Suprapubic skin (tissue), 4 donors: ENCODE measurements around the gene ECI2. TPM values are rescaled to one million over a fixed set of nuclear protein-coding genes. Genes with fewer than 3 reads are reported as not detected.
A peak's percentile ranks its signal among the peaks of the same experiment; 100 is the strongest.

Experiments
- DNase-seq, 2 donors: peaks; one replicate each; pipeline ENCODE4 v3.0.0-alpha.2; 2019; ENCODE audit warnings: low spot score in 2 of 2
- H3K27ac ChIP-seq: fragments of 200-600 bp; sonication (generic); one replicate; pipeline ENCODE4 v1.5.1; 2019
- H3K27me3 ChIP-seq: fragments of 200-600 bp; sonication (generic); one replicate; pipeline ENCODE4 v1.5.1; 2019
- H3K36me3 ChIP-seq: fragments of 200-600 bp; sonication (generic); one replicate; pipeline ENCODE4 v1.5.1; 2019
- H3K4me1 ChIP-seq: fragments of 200-600 bp; sonication (generic); one replicate; pipeline ENCODE4 v1.5.1; 2019
- H3K4me3 ChIP-seq: fragments of 200-600 bp; sonication (generic); one replicate; pipeline ENCODE4 v1.5.1; 2019; ENCODE audit warnings: mild to moderate bottlenecking
- H3K9me3 ChIP-seq: fragments of 200-600 bp; sonication (generic); one replicate; pipeline ENCODE4 v1.5.1; 2019
- CTCF ChIP-seq, 2 donors: fragments of 200-600 bp in 1 of 2; fragments of 450-650 bp in 1 of 2; sonication (generic) in 1 of 2; IDR thresholded peaks; one replicate each; pipeline ENCODE4 v1.5.1; 2016 to 2019; ENCODE audit warnings: antibody characterized with exemption in 2 of 2, mild to moderate bottlenecking in 1 of 2, moderate library complexity in 1 of 2
- EP300 ChIP-seq: sonication (generic); formaldehyde crosslinking; IDR thresholded peaks from one replicate; pipeline ENCODE4 v1.6.1; 2017; ENCODE audit warnings: antibody characterized with exemption
- POLR2A ChIP-seq, 2 donors: fragments of 450-650 bp; IDR thresholded peaks; one replicate each; pipeline ENCODE4 v1.6.1; 2017; ENCODE audit warnings: antibody characterized with exemption in 2 of 2, mild to moderate bottlenecking in 2 of 2, moderate library complexity in 2 of 2
- POLR2AphosphoS5 ChIP-seq, 3 donors: sonication (generic); formaldehyde crosslinking; IDR thresholded peaks; one replicate each; pipeline ENCODE4 v1.6.1; 2017; ENCODE audit warnings: antibody characterized with exemption in 3 of 3
- WGBS: methylation state at CpG from one replicate; pipeline ENCODE4 v1.1.5; 2018; 5-methylcytosine and 5-hydroxymethylcytosine counted together
- total RNA-seq, 4 donors: library from RNA; depleted of rRNA; stranded (reverse); fragments of >200 nt; gene quantifications; one replicate each; pipeline ENCODE4 v1.1.0, GENCODE V29; 2016

ECI2 gene
- total RNA-seq, 4 donors from 2014 or later: 18.5 to 48.8 (median 35.4) TPM

- no peak for DNase-seq
- Histone ChIP-seq H3K27ac (no peak overlapping the region), H3K9me3 (no peaks in the 10 kb centered on the region), H3K4me3 (no peak overlapping the region), H3K36me3 (no peaks in the 10 kb centered on the region), H3K4me1 (peaks cover 19% of the 10 kb centered on the region), H3K27me3 (no peaks in the 10 kb centered on the region)
- no peak for TF ChIP-seq CTCF (IDR thresholded peaks at IDR 0.05)
- no peak for TF ChIP-seq POLR2AphosphoS5 (IDR thresholded peaks at IDR 0.05)
- no peak for TF ChIP-seq EP300
- no peak for TF ChIP-seq POLR2A (IDR thresholded peaks at IDR 0.05)
- whole genome bisulfite sequencing: 93% methylated on average over 3 of the region's 3 CpGs
Observed at GRCh38 chr6:4138186-4138585, 2.8 kb upstream of the ECI2 start.

DNA sequence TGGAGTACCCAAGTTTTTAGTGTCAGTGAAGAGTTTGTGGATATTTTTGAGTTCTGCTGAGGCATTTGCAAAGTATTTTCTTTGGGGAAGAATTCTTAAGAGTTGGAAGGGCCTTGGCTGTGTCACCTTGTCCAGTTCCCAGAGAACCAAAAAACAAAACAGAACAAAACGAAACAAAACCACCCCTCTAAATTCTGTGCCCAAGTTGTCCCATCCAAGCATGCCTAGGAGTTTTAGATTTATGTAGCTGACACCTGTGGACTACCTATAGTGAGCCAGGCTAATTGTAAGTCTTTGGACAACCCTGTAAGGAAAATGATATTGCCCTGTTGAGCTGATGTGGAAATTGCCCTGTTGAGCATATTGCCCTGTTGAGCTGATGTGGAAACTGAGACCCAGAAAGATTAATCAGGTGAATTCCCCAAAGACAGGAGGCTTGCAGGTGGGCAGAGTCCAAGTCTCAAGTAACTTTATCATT is 1.0 kb upstream of the ECI2 start:
- Histone ChIP-seq H3K4me3 (peak overlapping the region; percentile 70), H3K4me1 (peaks cover 19% of the 10 kb centered on the region), H3K36me3 (peaks cover 9% of the 10 kb centered on the region), H3K27ac (peak overlapping the region; percentile 92), H3K9me3 (no peaks in the 10 kb centered on the region), H3K27me3 (no peaks in the 10 kb centered on the region)
- no peak for TF ChIP-seq POLR2A (IDR thresholded peaks at IDR 0.05)
- no peak for DNase-seq
- 6% methylated on average over 1 of the region's 1 CpG for WGBS

DNA sequence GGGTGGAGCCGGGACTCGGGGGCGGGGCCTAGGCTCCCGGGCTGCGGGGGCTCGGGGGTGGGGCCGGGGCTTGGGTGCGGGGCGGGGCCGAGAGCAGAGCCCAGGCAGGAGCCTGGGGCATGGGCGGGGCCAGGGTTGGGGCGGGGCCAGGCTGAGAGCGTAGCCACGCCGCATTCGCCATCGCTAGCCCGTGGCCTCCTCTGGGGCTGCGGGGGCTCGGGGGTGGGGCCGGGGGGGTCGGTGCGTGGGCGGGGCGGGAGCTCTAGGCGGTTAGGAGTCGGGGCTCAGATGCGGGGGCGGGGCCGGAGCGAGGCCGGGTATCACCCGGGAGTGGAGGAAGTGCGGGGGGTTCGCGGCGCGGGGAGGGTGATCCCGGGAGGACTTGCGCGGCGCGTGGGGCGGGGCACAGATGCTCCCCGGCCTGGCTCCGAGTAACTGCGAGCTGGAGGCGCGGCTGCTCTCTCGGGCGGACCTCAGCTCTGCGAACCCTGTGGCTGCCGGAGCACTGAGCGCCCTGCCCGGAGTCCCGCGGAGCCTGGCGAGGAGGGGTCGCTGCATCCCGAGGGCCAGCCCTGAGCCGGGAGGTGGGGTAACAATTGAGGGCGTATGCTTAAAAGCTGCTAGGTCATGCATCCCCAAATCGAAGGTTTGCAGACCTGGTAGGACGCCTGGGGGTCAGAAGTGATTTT is 434 bp upstream of the ECI2 start:
- H3K4me3 ChIP-seq: peak overlapping the region; percentile 70
- H3K36me3 ChIP-seq: peaks cover 9% of the 10 kb centered on the region
- TF ChIP-seq POLR2AphosphoS5 (IDR thresholded peaks at IDR 0.05): no peak
- no peak for TF ChIP-seq EP300
- no peak for TF ChIP-seq POLR2A (IDR thresholded peaks at IDR 0.05)
- TF ChIP-seq CTCF (IDR thresholded peaks at IDR 0.05): peak in 1 of 2 donors; percentile 8
- DNase-seq: peak; percentile 98
- no peaks in the 10 kb centered on the region for H3K27me3 ChIP-seq
- WGBS: 0% methylated on average over 2 of the region's 64 CpGs
- H3K9me3 ChIP-seq: no peaks in the 10 kb centered on the region
- H3K4me1 ChIP-seq: peaks cover 19% of the 10 kb centered on the region
- peak overlapping the region; percentile 92 for H3K27ac ChIP-seq

DNA sequence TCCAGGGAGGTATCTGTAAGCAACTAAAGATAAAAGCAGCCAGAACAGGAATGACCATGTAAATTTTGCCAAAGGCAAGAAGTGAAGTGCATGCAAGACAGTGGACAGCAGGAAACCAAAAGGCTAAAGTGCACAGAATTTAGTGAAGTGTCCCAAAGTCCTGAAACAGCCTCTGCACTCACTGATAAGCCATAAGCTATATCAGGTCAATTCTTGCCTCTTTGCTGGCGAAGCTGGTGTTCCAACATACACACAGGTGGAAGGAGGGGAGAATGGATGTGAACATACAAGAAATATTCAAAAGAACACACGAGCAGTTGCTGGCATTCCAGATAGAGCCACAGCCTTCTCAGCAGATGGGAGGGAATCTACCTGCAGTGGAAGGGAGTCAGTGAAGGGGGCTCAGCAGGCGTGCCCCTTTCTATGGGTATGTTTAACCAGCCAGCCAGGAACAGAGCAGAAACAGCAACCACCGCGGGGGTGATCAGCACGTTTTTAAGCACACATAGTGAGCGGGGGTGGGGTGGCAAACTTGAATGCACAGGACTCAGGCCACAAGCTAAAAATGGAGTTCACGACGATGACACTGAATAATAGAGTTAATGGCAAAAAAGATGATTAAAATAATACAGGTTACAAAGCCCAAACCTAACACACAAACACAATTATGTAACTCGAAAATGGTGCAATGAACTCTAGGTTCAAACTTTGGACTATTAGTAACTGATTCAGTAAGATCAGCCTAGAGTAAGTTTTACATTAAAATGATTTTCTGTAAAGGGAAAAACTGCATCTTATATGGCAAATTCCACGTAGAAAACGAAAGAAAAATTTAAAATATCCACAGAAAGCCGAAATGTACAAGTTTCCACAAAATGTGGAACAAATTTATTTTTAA is 1.2 kb downstream of the ECI2 start:
- Histone ChIP-seq H3K36me3 (peaks cover 24% of the 10 kb centered on the region), H3K4me1 (peaks cover 19% of the 10 kb centered on the region), H3K27me3 (no peaks in the 10 kb centered on the region), H3K9me3 (no peaks in the 10 kb centered on the region), H3K4me3 (peak overlapping the region; percentile 70), H3K27ac (peak overlapping the region; percentile 92)
- WGBS: 13% methylated on average over 13 of the region's 13 CpGs
- no peak for DNase-seq
- no peak for TF ChIP-seq POLR2AphosphoS5 (IDR thresholded peaks at IDR 0.05)
- no peak for TF ChIP-seq CTCF (IDR thresholded peaks at IDR 0.05)
- TF ChIP-seq POLR2A (IDR thresholded peaks at IDR 0.05): no peak
- TF ChIP-seq EP300: no peak

DNA sequence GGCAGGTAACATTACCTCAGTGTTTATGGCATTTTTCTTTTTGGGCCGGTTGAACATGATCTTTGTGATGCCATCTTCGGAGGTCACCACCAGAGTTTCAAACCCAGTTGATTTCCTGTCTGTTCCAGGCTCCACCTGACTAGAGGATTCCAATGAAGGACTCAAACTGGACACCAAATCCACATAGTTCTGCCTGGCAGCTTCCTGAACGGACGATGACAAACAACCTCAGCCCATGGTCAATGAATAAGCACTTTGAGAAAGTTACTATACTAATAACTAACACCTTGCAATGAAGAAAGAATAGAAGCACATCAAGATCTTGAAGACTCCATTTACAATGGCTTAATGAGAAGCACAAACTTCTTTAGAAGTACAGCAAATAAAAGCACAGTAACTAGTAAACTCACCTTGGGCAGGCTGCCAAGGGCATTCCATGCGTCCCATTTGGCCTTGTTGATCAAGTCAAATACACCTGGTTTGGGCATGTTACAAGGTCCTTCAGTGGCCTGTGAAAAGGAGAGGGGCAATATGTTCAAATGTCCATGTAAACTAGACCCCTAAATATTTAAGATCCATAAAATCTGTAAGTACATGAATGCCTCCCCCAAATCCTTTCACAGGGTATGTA is 4.9 kb downstream of the ECI2 start:
- 84% methylated on average over 5 of the region's 5 CpGs for WGBS
- peaks cover 59% of the 10 kb centered on the region for H3K36me3 ChIP-seq

More for the DNA sequence above, 4.9 kb downstream of the ECI2 start:
- Histone ChIP-seq H3K9me3 (no peaks in the 10 kb centered on the region), H3K27ac (no peak overlapping the region), H3K27me3 (no peaks in the 10 kb centered on the region), H3K4me3 (no peak overlapping the region), H3K4me1 (peaks cover 10% of the 10 kb centered on the region)
- no peak for DNase-seq
- TF ChIP-seq POLR2AphosphoS5 (IDR thresholded peaks at IDR 0.05) (no peak), CTCF (IDR thresholded peaks at IDR 0.05) (no peak), POLR2A (IDR thresholded peaks at IDR 0.05) (no peak)
